Measurements from ENCODE around the gene FZD2. TPM values are rescaled to one million over a fixed set of nuclear protein-coding genes. Genes with fewer than 3 reads are reported as not detected.
A peak's percentile ranks its signal among the peaks of the same experiment; 100 is the strongest.
"Not testable (repeated sequence)": the region's sequence is repeated elsewhere in the genome, so short reads cannot be mapped to it uniquely, and the experiment has no call there.

Gene FZD2
- total RNA-seq: not detected in 2 replicates

DNA sequence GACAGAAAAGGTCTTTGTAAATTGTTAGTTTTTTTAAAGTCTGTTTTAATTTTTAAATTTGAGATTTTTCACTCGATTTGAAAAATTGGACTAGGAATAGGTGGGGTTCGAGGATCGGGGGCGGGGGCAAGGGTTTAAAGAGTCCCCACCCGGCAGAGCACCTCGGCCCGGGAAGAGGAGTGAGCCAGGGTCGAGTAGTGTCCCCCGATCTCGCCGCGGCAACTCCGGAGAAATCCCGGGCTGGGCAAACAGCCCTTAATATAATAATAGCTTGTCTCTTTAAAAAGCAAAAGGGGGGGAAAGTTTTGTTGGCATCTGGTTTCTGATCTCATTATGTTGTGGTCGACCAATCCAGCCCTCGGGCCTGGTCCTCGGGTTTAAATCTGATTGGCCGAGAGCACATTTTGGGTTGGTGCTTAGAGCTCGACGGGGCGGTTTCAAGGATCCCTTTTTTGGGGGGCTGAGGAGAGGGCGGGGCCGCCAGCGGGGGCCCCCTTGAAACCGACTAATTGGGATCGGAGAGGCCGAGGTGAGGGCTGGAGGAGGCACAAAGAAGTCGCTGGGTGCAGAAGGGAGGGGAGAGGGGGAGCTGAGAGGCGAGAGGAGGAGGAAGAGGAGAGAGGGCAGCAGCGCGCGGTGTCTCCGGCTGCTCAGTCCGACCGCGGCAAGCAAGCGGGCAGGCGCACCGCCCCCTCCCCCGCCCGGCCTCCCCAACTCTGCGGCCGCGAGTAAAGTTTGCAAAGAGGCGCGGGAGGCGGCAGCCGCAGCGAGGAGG lies at the start of gene FZD2:
TSS of gene FZD2 (plus strand) at position 653 of the 775 bp plus-strand sequence. CDS start 205 bp downstream, outside the sequence.
- peak; percentile 18 for DNase-seq (ENCODE audit: low spot score)
- Mint-ChIP-seq H3K27me3 (ENCODE audit: insufficient read depth) (peaks cover 67% of the 10 kb centered on the region), H3K27ac (peak within 1 kb of the TSS; percentile 63), H3K36me3 (ENCODE audit: low read depth) (no peaks in the 10 kb centered on the region), H3K9me3 (no peaks in the 10 kb centered on the region), H3K4me3 (peak within 1 kb of the TSS; percentile 87), H3K4me1 (ENCODE audit: low read depth) (peaks cover 11% of the 10 kb centered on the region)
- intact Hi-C loops (cut with micrococcal nuclease): loop anchor here (2.0 to 10.0 kb wide), 4 partner anchors 100 to 652 kb away; partner anchors contain the start of genes MEIOC and MPP2

DNA sequence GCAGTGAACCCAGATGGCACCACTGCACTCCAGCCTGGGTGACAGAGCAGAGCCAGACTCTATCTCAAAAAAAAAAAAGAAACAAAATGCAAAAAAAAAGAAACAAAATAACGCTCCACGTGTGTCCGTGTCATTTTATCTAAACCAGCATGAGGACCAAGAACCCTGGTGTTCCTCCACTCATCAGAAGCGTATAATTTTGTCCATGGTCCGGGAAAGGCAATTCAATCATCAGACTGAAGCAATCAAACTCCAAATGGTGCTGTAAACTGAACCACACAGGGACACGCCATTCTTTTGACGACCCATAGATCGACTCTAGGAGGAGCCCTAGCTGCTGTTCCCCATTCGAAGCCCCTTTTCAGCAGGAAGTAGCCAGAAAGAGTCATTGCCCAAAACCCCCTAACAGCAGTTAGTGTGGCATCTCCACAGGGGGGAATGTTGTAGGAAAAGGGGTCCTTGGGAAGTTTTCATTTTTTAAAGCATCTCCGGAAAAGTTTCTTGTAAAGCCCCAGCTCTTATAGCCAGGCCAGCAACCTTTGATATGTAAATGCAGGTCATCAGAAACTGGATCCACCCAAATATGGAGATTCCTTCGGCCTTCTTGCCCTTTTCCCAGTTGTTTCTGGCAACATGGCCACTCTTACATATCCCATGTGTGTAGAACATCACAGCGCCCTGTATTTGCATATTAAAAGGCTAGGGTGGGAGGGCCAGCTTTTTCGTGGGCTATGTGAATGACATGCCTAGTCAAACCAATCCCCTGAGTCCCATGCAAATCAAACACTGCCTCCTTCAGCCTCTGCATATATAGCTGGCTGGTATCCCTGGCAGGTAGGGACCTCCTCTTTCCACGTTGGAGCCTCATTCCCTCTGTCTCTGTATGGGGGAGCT lies 45.8 kb upstream of the FZD2 start:
- peaks cover 12% of the 10 kb centered on the region for H3K27me3 Mint-ChIP-seq (ENCODE audit: insufficient read depth)
- H3K36me3 Mint-ChIP-seq (ENCODE audit: low read depth); DNase-seq (ENCODE audit: low spot score); intact Hi-C loops (cut with micrococcal nuclease); H3K4me1 Mint-ChIP-seq (ENCODE audit: low read depth); H3K4me3 Mint-ChIP-seq; H3K9me3 Mint-ChIP-seq; H3K27ac Mint-ChIP-seq: not testable (repeated sequence)

DNA sequence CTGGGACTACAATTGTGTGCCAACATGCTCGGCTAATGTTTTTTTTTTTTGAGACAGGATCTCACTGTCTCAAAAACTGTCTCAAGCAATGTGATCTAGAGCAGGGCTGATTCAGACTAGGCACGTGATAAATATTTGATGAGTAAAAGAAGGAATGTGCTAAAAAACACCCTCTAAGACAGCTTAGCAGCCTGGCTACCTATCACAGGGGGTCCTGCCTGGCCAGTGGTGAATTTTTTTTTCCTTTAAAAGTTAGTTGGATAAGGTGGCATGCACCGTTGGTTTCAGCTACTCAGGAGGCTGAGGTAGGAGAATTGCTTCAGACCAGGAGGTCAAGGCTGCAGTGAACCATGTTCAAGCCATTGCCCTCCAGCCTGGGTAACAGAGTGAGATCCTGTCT lies 39.3 kb upstream of the FZD2 start:
- no peaks in the 10 kb centered on the region for H3K36me3 Mint-ChIP-seq (ENCODE audit: low read depth)
- no peaks in the 10 kb centered on the region for H3K9me3 Mint-ChIP-seq
- no peak overlapping the region for H3K4me3 Mint-ChIP-seq
- H3K27me3 Mint-ChIP-seq (ENCODE audit: insufficient read depth): peaks cover 17% of the 10 kb centered on the region
- intact Hi-C loops (cut with micrococcal nuclease): no loop called here
- no peak for DNase-seq (ENCODE audit: low spot score)
- no peak overlapping the region for H3K27ac Mint-ChIP-seq
- H3K4me1 Mint-ChIP-seq (ENCODE audit: low read depth): no peaks in the 10 kb centered on the region

DNA sequence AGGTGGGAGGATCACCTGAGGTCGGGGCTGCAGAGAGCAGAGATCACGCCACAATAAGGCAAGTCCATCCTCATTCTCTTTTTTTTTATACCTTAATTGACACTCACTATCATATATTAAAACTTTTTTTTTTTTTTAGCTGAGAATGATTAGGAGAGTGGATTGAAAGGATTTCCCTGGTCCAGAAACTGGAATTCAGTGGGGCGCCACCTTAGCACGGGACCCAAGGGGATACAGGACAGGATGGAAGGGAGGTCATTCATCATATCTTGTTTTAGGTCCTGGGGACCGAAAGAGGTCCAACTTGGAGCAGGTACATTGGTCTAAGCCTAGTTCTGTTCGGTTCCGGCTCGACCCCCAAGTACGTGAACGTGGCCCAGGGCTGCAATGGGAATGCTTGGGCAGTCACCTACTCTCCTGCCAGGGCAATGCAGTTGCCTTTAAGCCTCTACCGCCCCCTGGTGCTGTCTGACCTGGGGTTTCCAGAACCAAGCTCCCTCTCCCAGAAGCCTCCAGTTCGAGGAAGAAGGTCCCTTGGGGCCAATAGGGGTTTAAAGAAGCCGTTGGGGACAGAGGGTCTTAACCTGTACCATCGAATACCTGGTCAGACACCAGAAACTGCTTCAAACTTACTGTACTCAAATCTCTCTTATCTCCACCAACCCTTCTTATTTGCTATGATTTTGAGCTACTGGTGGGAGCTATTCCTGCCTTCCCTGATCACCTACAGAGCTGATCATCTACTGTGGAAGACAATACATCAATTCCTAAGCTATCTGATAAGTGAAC lies 34.2 kb upstream of the FZD2 start:
- no peak overlapping the region for H3K4me3 Mint-ChIP-seq
- H3K27me3 Mint-ChIP-seq (ENCODE audit: insufficient read depth): peaks cover 14% of the 10 kb centered on the region
- no peaks in the 10 kb centered on the region for H3K36me3 Mint-ChIP-seq (ENCODE audit: low read depth)
- peak; percentile 25 for DNase-seq (ENCODE audit: low spot score)
- intact Hi-C loops (cut with micrococcal nuclease): loop anchor here (1.0 kb wide), 1 partner anchor 123 kb away; no protein-coding TSS in a partner anchor
- H3K27ac Mint-ChIP-seq: no peak overlapping the region
- H3K9me3 Mint-ChIP-seq: peaks cover 7% of the 10 kb centered on the region
- H3K4me1 Mint-ChIP-seq (ENCODE audit: low read depth): no peaks in the 10 kb centered on the region

DNA sequence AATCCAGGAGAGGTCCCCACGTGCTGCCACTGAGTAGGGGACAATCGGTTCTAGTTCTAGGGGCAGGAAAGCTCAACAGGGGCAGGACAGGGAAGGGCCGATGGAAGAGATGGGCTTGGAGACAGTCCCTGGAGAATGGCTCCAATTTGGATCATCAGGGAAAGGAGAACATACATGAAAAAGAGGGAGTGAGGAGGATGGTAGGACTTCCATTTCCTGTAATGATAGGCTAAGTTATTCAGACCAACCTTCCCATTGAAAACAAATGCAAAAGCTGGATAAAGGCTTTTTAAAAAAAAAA lies 33.7 kb upstream of the FZD2 start:
- no peak for DNase-seq (ENCODE audit: low spot score)
- Mint-ChIP-seq H3K9me3 (peaks cover 7% of the 10 kb centered on the region), H3K27me3 (ENCODE audit: insufficient read depth) (peaks cover 14% of the 10 kb centered on the region), H3K36me3 (ENCODE audit: low read depth) (no peaks in the 10 kb centered on the region), H3K27ac (no peak overlapping the region), H3K4me1 (ENCODE audit: low read depth) (no peaks in the 10 kb centered on the region), H3K4me3 (no peak overlapping the region)
- intact Hi-C loops (cut with micrococcal nuclease): loop anchor here (1.0 kb wide), 1 partner anchor 123 kb away; no protein-coding TSS in a partner anchor

DNA sequence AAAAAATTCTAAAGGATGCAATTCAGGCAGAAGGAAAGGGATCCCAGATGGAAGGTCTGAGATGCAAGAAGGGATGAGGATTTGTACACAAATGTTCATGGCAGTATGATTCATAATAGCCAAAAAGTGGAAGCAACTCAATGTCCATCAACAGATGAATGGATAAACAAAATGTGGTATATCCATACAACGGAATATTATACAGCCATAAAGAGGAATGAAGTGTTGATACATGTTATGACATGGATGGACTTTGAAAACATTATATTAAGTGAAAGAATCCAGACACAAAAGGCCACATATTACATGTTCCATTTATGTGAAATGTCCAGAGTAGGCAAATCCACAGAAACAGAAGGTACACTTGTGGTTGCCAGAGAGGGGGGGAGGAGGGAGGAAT lies 30.2 kb upstream of the FZD2 start:
- H3K27ac Mint-ChIP-seq: no peak overlapping the region
- no peak for DNase-seq (ENCODE audit: low spot score)
- H3K4me3 Mint-ChIP-seq: no peak overlapping the region
- peaks cover 7% of the 10 kb centered on the region for H3K9me3 Mint-ChIP-seq
- intact Hi-C loops (cut with micrococcal nuclease): no loop called here
- H3K36me3 Mint-ChIP-seq (ENCODE audit: low read depth): no peaks in the 10 kb centered on the region
- H3K4me1 Mint-ChIP-seq (ENCODE audit: low read depth): no peaks in the 10 kb centered on the region
- peaks cover 8% of the 10 kb centered on the region for H3K27me3 Mint-ChIP-seq (ENCODE audit: insufficient read depth)

DNA sequence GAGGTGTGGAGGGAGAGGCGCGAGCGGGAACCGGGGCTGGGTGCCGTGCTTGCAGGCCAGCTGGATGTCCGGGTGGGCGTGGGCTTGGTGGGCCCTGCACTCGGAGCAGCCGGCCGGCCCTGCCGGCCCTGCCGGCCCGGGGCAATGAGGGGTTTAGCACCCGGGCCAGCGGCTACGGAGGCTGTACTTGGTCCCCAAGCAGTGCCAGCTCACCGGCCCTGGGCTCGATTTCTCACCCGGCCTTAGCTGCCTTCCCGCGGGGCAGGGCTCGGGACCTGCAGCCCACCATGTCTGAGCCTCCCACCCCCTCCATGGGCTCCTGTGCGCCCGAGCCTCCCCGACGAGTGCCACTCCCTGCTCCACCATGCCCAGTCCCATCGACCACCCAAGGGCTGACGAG lies 29.3 kb upstream of the FZD2 start:
- no peak for DNase-seq (ENCODE audit: low spot score)
- Mint-ChIP-seq H3K9me3 (peaks cover 7% of the 10 kb centered on the region), H3K4me3 (no peak overlapping the region), H3K36me3 (ENCODE audit: low read depth) (no peaks in the 10 kb centered on the region), H3K27me3 (ENCODE audit: insufficient read depth) (peaks cover 11% of the 10 kb centered on the region), H3K4me1 (ENCODE audit: low read depth) (no peaks in the 10 kb centered on the region), H3K27ac (no peak overlapping the region)
- intact Hi-C loops (cut with micrococcal nuclease): no loop called here

DNA sequence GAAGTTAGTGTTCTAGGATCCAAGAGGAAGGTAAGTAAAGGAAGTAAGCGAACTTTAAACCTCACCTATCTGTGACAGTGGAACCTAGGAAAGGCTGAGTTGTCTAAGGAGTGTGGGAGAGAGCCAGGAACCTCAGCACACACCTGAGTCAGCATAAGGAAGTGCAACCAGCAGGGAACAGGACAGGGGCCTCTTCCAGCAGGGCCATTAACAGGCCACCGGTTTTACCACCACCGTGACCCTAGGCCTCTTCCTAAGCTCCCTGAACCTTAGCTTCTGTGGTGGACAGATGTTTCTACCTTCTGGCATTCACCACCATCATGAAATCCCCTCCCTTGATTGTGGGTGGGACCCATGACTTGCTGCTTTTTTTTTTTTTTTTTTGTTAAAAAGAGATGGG lies 27.4 kb upstream of the FZD2 start:
- Mint-ChIP-seq H3K27me3 (ENCODE audit: insufficient read depth) (peaks cover 11% of the 10 kb centered on the region), H3K27ac (no peak overlapping the region), H3K9me3 (peaks cover 7% of the 10 kb centered on the region), H3K36me3 (ENCODE audit: low read depth) (no peaks in the 10 kb centered on the region), H3K4me3 (no peak overlapping the region), H3K4me1 (ENCODE audit: low read depth) (peaks cover 9% of the 10 kb centered on the region)
- intact Hi-C loops (cut with micrococcal nuclease): loop anchor here (10.0 kb wide), 1 partner anchor 335 kb away; no protein-coding TSS in a partner anchor
- DNase-seq (ENCODE audit: low spot score): no peak

DNA sequence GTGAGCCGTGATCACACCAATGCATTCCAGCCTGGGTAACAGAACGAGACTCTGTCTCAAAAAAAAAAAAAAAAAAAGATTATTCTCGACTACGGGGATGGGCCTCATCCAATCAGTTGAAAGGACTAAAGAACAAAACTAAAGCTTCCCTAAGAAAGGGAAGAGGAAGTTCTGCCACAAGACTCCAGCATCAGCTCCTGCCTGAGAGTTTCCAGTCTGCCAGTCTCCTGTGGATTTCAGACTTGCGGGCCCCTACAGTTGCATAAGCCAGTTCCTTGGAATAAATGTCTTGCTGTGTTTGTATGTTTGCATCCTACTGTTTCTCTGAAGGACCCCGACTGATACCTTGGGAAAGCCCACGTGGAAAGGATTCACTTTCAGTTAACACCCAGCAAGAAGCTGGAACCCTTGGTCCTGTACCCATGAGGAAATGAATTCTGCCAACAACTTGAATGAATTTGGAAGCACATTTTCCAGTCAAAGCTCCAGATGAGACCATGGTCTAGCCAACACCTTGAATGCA lies 26.3 kb upstream of the FZD2 start:
- Mint-ChIP-seq H3K27ac (no peak overlapping the region), H3K27me3 (ENCODE audit: insufficient read depth) (peaks cover 9% of the 10 kb centered on the region), H3K4me3 (no peak overlapping the region), H3K36me3 (ENCODE audit: low read depth) (no peaks in the 10 kb centered on the region), H3K4me1 (ENCODE audit: low read depth) (peaks cover 9% of the 10 kb centered on the region), H3K9me3 (peaks cover 7% of the 10 kb centered on the region)
- no peak for DNase-seq (ENCODE audit: low spot score)
- intact Hi-C loops (cut with micrococcal nuclease): loop anchor here (10.0 kb wide), 1 partner anchor 334 kb away; no protein-coding TSS in a partner anchor

DNA sequence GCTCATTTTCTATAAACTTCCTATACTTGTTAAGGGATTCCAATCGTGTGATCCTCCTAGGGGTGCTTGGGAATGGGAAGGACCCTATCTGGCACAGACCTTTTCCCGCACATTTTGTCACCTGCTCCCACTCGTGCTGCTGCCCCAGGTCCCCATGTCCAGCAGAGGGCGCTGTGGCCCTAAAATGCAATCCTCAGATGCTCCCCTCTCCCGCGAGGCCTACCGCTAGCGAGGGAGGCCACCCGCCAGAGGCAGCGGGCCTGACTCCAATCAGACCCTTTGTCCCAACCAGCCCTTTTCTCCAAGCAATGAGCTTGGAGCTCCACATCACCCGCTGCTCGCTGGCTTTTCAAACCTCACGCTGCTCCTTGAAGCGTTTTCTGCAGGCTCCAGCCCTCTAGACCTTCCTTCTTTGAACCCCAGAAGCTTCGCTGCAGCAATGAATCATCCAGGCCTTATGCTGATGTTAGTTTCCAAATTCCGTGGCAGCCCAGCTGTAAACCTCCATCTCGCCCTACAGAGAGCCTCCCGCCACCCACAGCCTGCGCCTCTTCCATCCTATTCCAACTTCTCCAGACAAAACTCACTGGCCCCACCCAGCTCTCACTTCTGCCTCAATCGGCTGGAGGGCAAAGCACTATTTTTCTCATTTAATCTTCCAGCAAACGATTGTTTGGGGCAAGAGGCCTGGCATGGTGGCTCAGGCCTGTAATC lies 23.6 kb upstream of the FZD2 start:
- Mint-ChIP-seq H3K9me3 (no peaks in the 10 kb centered on the region), H3K27me3 (ENCODE audit: insufficient read depth) (peaks cover 11% of the 10 kb centered on the region), H3K4me1 (ENCODE audit: low read depth) (peaks cover 9% of the 10 kb centered on the region), H3K27ac (no peak overlapping the region), H3K4me3 (no peak overlapping the region), H3K36me3 (ENCODE audit: low read depth) (no peaks in the 10 kb centered on the region)
- intact Hi-C loops (cut with micrococcal nuclease): loop anchor here (1.0 to 10.0 kb wide), 3 partner anchors 103 to 331 kb away; no protein-coding TSS in a partner anchor
- peak; percentile 72 for DNase-seq (ENCODE audit: low spot score)

DNA sequence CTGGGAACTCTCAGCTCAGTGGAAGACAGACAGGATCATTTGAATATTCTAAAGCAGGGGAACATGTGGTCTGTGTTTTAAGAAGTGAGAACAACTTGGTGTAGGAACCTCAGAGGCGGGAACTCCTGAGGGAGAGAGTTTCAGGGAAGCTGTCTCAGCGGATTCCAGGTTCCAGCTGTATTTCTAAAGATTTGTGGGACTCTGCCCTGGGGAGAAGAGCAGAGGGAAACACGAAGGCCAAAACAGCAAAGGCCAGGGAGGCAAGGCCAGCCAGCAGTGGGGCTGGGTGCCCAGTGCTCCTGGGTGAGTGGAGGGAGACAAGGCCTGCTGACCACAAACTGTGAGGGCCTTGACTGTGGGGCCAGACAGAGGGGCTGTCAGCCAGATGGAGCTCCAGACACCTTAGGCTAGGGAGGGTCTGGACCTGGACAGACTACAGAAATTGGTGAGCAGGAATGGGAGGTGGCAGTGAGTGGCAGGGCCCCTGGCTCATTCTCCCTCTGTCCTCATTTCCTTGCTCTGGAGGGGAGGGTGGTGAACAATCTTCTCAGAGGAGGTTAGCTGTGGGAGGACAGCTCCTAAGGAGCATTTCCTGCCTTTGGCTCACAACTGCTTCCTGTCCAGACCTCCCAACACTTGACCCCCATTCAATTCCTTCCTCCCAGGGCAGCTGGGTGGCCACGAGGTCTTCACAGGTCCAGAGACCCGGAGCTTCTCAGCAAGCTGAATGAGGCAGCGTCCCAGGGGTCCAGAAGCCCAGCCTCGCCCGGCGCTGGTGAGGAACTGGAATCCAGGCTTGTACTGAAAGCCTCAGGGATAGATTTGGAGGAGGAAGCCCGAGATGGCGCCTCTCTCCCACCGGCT lies 21.0 kb upstream of the FZD2 start:
- Mint-ChIP-seq H3K4me3 (no peak overlapping the region), H3K36me3 (ENCODE audit: low read depth) (no peaks in the 10 kb centered on the region), H3K4me1 (ENCODE audit: low read depth) (peaks cover 9% of the 10 kb centered on the region), H3K27ac (no peak overlapping the region), H3K27me3 (ENCODE audit: insufficient read depth) (peaks cover 7% of the 10 kb centered on the region), H3K9me3 (no peaks in the 10 kb centered on the region)
- DNase-seq (ENCODE audit: low spot score): no peak
- intact Hi-C loops (cut with micrococcal nuclease): loop anchor here (10.0 kb wide), 1 partner anchor 328 kb away; no protein-coding TSS in a partner anchor
